ENCODE data around the gene DGKB.
"Not testable (repeated sequence)": the region's sequence is repeated elsewhere in the genome, so short reads cannot be mapped to it uniquely, and the experiment has no call there.

The DGKB gene

DNA sequence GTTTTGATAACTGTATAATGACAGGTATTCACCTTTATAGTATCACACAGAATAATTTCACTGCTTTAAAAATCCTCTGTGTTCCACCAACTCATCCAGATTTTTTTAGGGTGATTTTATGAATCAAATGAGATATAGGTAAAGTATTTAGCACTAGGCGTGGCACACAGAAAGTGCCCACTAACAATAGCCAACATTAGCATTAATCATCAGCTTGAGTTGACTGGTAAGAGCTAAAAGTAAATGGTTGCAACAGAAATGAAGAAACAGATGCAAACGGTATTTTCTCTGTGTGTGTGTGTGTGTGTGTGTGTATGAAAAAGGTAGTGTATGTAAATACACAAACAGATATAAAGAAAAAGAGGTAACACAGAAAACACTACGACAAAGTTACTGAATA lies 534.3 kb downstream of the DGKB start:
- no peak for DNase-seq

DNA sequence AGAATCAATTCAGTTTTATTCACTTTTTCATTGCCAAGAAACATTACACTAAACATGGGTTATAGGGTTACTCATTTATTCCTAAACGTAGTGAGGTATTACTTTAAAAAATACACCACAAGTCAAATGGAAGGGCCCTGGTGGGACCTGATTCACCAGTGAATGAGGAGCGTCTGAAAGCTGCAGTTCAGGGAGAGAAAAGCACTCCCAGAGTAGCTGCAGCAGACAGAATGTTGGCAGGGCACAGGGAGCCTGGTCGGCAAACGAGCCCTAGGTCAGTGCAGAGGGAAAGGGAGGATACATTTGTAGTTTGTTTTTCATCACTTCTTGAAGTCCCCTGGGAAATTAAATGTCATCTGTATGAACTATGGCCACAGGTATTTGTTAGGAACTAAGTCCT lies 551.4 kb downstream of the DGKB start:
- no peak for DNase-seq

- peak; percentile 53 for DNase-seq
Observed at GRCh38 chr7:14341200-14341775, 561.3 kb downstream of the DGKB start.

DNA sequence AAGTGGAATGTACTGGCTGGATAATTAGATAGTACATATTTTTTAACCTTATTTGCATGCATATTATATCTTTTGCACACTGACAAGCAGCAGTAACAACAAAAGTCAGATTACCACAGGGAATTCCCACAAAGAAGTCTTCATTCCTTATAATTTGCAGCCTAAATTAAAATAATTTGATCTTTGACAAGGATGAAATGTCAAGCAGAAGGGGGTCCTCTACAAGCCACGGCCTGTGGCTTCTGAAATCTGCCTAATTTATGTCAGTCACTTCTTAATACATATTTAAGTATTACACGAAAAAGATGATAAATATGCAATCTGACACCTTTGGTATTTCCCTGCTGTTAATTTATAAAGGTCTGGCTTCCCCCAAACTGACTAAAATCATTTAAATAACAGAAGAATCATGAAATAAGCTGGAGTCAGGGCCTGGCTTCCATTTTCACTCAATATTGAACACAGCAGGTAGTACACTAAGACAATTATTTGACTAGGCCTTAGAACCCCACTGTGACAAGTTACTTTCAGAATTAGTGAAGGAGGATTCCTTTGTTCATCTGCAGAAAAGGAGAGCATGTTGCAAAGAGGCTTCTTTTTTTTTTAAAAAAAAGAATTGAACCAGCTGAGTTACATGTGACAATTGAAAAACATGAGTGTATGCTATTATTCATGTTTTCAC lies 562.0 kb downstream of the DGKB start:
- no peak for DNase-seq

- DNase-seq: no peak
Observed at GRCh38 chr7:14339861-14340260, 562.7 kb downstream of the DGKB start.

DNA sequence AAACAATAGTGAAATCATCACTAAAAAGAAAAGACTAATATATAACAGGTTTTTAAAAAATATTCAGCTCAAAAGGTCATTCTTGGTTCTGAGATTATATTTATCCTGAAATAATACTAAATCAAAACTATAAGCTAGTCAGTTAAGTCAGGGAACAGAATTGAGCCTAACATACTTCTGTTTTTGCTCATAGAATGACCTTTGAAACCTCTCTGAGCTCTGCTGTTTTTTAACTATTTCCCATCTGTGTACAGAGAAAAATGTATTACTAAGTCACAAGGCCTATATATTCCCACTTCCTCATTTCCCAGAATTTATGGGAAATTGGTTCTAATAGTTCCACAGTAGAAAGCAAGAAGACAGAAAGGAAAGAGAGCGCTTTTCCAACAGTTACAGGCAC lies 566.3 kb downstream of the DGKB start:
- DNase-seq: no peak

DNA sequence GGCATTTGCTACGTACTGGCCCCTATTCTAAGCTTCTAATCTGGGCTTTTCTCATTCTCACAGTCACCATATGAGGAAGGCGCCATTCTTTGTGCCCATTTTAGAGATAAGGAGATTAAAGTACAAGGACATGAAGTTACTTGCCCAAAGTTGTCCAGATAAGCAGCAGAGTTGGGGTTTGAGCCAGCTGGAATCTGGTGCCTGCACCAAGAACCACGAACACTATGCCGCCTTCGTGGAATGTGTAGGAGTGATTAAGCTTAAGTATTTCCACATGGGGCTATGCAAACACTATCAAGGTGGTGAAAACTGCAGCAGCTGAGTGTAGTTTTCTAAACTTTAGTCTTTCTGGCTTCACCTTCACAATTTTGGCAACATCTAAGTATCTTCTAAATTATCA lies 570.4 kb downstream of the DGKB start:
- DNase-seq: no peak

DNA sequence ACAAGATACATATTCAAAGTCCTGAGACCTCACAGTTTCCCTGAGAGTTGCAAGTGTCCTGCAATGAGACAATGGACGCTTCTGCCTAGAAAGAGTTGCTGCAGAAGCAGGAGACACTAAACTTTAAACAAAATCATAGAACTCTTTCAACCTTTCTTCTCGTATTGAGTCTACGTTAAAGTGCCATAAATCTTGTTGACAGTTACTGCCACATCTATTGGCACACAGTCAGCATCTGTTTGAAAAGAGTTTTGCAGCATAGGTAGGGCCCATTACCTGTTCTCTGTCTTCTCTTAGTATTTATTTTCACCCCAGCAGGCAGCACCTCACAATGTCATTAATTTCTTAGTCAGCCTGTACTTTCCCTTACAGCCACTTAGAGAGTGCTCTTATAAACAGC lies 577.8 kb downstream of the DGKB start:
- DNase-seq: peak; percentile 13

DNA sequence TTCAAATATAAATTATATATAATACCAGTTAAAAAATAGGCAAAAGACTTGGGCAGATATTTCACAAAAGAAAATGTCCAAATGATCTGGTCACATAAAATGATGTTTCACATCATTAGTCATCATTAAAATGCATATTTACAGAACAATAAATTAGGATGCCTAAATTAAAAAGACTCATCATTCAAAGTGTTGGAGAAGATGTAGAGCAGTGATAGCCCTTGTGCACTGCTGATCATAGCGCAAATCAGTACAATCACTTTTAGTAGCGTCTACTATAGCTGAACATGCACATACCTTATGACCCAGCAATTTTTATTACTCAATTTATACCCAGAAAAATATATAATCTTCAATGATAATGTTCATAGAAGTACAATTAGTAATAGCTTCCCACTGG lies 579.8 kb downstream of the DGKB start:
- no peak for DNase-seq

DNA sequence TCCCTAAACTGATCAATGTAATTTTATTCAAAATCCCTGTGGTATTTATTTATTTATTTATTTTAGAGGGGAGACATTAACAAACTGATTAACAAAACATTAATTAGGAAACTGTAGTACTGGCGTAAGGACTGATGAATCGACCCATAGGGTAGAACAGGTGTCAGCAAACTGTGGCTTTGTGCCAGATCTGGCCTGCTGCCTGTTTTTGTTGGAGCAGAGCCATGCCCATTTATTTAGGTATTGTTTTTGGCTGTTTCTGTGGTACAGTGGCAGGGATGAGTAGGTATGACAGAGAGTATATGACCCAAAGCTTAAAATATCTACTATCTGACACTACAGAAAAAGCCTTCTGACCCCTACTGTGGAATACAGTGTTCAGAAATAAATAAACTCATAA lies 580.6 kb downstream of the DGKB start:
- peak; percentile 51 for DNase-seq

GRCh38 chr7:14309432-14309831 lies 593.1 kb downstream of the DGKB start:
- DNase-seq: no peak

- DNase-seq: no peak
Observed at GRCh38 chr7:14305233-14305866, 597.2 kb downstream of the DGKB start.

GRCh38 chr7:14303536-14303935 lies 599.0 kb downstream of the DGKB start:
- no peak for DNase-seq

GRCh38 chr7:14294637-14295036 lies 607.9 kb downstream of the DGKB start:
- DNase-seq: no peak

GRCh38 chr7:14293434-14293833 lies 609.1 kb downstream of the DGKB start:
- no peak for DNase-seq

DNA sequence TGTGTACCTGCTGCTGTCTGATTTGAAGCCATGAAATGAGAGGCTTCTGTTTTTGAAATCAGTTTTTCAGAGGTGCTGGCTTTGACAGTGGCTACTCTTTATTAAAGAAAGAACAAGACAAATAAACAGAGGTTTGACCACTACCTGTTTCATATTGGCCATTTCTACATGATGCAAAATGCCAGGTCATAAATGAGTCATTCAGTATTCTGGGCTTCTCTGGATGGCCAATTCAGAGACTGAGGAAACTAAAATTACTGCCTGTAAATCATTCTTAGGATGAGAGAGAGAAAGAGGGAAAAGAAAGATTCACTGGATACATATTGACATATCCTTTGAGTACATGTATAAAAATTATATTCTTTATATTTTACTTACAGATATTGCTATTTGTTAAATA lies 609.8 kb downstream of the DGKB start:
- DNase-seq: no peak

GRCh38 chr7:14289957-14290356 lies 612.6 kb downstream of the DGKB start:
- no peak for DNase-seq

DNA sequence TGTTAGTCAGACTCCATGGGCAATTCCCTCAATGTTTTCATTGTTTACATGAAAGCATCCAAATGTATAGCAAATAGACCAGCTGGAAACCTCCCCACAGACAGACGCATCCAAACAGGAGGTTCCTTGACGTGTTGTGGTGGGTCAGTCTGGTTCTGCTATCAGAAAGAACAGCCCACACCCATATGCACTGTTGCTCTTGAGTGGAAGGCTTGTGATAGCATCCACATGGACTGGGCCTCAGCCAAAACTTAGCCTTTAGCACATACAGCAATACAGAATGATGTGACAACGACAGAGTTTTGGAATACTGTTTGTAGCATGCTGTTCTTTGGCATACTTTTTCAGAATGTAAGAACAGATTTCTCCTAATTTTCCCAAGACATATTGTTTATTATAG lies 613.9 kb downstream of the DGKB start:
- no peak for DNase-seq

DNA sequence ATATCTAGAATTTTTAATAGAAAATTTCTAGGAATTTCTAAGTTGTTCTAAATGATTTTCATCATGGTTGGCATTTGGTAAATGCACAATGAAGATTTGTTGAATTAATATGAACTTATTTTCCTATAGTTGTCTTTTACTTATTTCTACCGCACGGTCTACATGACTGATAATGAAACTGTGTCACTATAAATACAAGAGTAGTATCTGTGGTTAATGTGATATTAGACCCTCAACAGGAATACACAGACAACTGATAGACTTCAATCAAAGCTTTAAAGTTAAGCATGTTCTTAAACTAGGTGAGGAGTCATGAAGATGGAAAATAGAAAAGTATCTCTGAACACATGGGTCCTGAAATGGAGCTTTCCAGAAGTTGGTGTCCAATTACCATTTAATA lies 615.2 kb downstream of the DGKB start:
- DNase-seq: no peak

GRCh38 chr7:14286036-14286435 lies 616.5 kb downstream of the DGKB start:
- DNase-seq: no peak

- not testable (repeated sequence) for DNase-seq
Observed at GRCh38 chr7:14279065-14279871, 623.3 kb downstream of the DGKB start.

DNA sequence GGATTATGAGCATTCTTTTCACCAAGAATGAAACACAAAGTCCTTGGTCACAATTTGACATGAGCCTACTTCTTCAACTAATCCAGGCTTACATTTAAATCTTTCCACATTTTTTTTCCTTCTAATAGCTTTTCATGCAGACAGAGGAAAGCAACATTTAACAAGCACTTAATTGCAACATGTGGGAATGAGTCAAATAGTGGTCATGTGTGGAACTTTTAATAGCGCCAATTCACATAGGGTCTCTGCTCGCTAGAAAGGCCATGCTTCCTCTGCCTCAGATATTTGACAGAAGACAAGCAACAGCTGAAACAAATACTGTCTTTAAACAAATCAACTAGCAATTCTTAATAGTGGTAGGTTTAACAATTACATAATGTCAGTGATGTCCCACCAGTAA lies 627.2 kb downstream of the DGKB start:
- no peak for DNase-seq

GRCh38 chr7:14271441-14271840 lies 631.1 kb downstream of the DGKB start:
- no peak for DNase-seq

DNA sequence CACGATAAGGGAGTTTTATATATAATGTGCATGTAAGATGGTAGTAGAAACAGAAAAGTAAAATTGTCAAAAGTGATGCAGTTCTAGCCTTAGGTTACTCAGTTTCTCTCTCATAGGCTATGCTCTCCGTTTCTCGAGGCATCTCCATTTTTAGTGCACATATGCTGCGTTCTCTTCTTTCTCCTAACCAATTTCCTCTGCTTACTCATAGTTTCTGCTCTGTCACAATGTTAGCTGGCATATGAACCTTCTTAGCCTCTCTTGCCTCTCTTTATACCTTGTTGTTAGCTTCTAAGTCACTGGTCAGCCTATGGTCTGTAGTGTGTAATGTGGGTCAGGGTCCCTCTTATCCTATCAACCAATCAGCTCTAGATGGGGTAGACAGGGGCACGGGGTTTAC lies 632.5 kb downstream of the DGKB start:
- DNase-seq: no peak

Measured in DMS153 (cell line).